Parathyroid adenoma (tissue), 2 donors: ENCODE data around the gene HORMAD2.

Source experiments
- H2AFZ ChIP-seq: fragments of 300-600 bp; sonication (generic); one replicate; pipeline ENCODE4 v1.7.0; 2017; ENCODE audit warnings: antibody characterized with exemption, mild to moderate bottlenecking
- H3K27ac ChIP-seq: fragments of 300-600 bp; sonication (generic); one replicate; pipeline ENCODE4 v1.7.0; 2017
- H3K27me3 ChIP-seq: fragments of 300-600 bp; sonication (generic); one replicate; pipeline ENCODE4 v1.7.0; 2017; ENCODE audit warnings: low read length; ENCODE audit not compliant: control insufficient read depth, insufficient read depth
- H3K36me3 ChIP-seq: fragments of 300-600 bp; sonication (generic); one replicate; pipeline ENCODE4 v1.7.0; 2017; ENCODE audit warnings: low read length; ENCODE audit not compliant: control insufficient read depth, insufficient read depth
- H3K4me1 ChIP-seq: fragments of 300-600 bp; sonication (generic); one replicate; pipeline ENCODE4 v1.7.0; 2017; ENCODE audit warnings: control low read depth
- H3K4me2 ChIP-seq: fragments of 300-600 bp; sonication (generic); one replicate; pipeline ENCODE4 v1.7.0; 2017; ENCODE audit warnings: low read length
- H3K4me3 ChIP-seq: fragments of 300-600 bp; sonication (generic); one replicate; pipeline ENCODE4 v1.7.0; 2017; ENCODE audit warnings: low read depth, low read length
- H3K79me2 ChIP-seq: fragments of 300-600 bp; sonication (generic); one replicate; pipeline ENCODE4 v1.7.0; 2017; ENCODE audit warnings: control low read depth
- H3K9ac ChIP-seq: fragments of 300-600 bp; sonication (generic); one replicate; pipeline ENCODE4 v1.7.0; 2017; ENCODE audit warnings: mild to moderate bottlenecking
- H3K9me3 ChIP-seq: fragments of 300-600 bp; sonication (generic); one replicate; pipeline ENCODE4 v1.7.0; 2017; ENCODE audit warnings: low read length; ENCODE audit not compliant: control insufficient read depth
- TF ChIP-seq, protein P1 (sequence below): fragments of 300-600 bp; sonication (generic); IDR thresholded peaks from one replicate; pipeline ENCODE4 v1.7.0; 2017; ENCODE audit warnings: antibody characterized with exemption, mild to moderate bottlenecking
- donor health status: primary hyperparathyroidism.

Gene HORMAD2

DNA sequence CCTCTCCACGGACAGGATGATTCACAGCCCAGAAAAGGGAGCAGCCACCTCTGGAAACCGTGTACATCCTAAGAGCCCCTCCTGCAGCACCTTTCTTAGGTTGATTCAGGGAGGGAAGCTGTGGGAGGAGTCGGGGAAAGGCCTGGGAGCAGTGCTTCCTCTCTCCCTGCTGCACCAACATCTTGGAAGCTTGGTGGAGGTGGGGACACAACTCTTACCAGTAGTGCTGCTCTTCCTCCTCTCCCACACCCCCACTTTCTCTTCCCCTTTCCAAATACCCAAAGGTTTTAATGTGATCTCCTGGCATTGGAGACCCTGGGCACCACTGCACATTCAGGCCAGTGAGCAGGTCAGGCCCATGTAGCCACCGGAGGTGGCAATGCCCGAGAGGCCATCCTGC lies 46.4 kb upstream of the HORMAD2 start:
- no peak overlapping the region for H3K9ac ChIP-seq
- TF ChIP-seq, protein P1, sequence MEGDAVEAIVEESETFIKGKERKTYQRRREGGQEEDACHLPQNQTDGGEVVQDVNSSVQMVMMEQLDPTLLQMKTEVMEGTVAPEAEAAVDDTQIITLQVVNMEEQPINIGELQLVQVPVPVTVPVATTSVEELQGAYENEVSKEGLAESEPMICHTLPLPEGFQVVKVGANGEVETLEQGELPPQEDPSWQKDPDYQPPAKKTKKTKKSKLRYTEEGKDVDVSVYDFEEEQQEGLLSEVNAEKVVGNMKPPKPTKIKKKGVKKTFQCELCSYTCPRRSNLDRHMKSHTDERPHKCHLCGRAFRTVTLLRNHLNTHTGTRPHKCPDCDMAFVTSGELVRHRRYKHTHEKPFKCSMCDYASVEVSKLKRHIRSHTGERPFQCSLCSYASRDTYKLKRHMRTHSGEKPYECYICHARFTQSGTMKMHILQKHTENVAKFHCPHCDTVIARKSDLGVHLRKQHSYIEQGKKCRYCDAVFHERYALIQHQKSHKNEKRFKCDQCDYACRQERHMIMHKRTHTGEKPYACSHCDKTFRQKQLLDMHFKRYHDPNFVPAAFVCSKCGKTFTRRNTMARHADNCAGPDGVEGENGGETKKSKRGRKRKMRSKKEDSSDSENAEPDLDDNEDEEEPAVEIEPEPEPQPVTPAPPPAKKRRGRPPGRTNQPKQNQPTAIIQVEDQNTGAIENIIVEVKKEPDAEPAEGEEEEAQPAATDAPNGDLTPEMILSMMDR, result no peak
- H3K4me1 ChIP-seq, result no peaks in the 10 kb centered on the region
- no peaks in the 10 kb centered on the region for H3K79me2 ChIP-seq
- no peaks in the 10 kb centered on the region for H3K36me3 ChIP-seq
- H3K27ac ChIP-seq, result no peak overlapping the region
- H3K27me3 ChIP-seq, result no peaks in the 10 kb centered on the region
- H3K4me2 ChIP-seq, result no peak overlapping the region
- H3K9me3 ChIP-seq, result no peaks in the 10 kb centered on the region
- H2AFZ ChIP-seq, result no peak overlapping the region
- H3K4me3 ChIP-seq, result no peak overlapping the region

DNA sequence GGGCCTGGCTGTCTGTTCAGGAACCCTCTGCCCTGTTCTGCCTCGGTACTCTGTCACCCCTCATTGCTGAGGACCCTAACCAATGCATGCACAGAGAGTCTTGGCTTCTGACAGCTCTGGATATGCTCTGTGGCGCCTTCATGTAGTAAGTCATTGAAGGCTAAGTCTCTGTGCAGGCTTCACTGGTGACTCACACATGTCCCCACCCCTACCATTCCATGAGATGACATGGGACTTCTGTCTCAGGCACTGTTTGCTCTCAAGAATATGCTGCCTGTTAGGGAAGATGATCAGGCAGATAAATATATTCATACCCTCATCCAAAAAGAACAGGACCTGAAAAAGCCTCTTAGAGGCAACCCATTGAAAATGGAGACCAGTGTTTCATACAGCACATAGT lies 43.6 kb upstream of the HORMAD2 start:
- no peak overlapping the region for H3K4me3 ChIP-seq
- no peak overlapping the region for H3K9ac ChIP-seq
- H3K4me2 ChIP-seq, result no peak overlapping the region
- no peaks in the 10 kb centered on the region for H3K79me2 ChIP-seq
- no peak overlapping the region for H3K27ac ChIP-seq
- no peaks in the 10 kb centered on the region for H3K36me3 ChIP-seq
- H2AFZ ChIP-seq, result no peak overlapping the region
- no peaks in the 10 kb centered on the region for H3K9me3 ChIP-seq
- TF ChIP-seq, protein P1, result no peak
- no peaks in the 10 kb centered on the region for H3K4me1 ChIP-seq
- H3K27me3 ChIP-seq, result no peaks in the 10 kb centered on the region

DNA sequence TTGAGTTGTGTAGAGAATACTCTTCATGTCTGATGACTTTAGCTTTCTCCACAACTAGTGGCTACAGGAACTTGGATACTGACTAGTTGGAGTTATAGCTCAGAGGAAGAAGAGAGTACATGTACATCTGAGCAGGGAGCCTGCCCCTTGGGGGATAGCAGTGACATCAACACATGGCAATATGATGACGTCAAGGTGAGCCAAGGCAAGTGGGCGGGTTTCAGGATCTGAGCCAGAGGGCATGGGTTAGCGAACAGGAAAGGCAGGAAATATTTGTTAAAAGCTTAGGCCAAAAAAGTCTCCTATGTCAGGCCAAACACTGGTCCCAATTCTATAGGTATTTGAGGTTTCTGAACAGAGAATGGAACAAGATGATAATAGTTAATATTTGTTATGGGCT lies 42.0 kb upstream of the HORMAD2 start:
- no peak overlapping the region for H3K4me2 ChIP-seq
- no peaks in the 10 kb centered on the region for H3K4me1 ChIP-seq
- no peaks in the 10 kb centered on the region for H3K9me3 ChIP-seq
- no peaks in the 10 kb centered on the region for H3K36me3 ChIP-seq
- no peak overlapping the region for H3K4me3 ChIP-seq
- no peak overlapping the region for H3K27ac ChIP-seq
- no peak overlapping the region for H2AFZ ChIP-seq
- no peaks in the 10 kb centered on the region for H3K79me2 ChIP-seq
- no peak overlapping the region for H3K9ac ChIP-seq
- TF ChIP-seq, protein P1, result no peak
- no peaks in the 10 kb centered on the region for H3K27me3 ChIP-seq

DNA sequence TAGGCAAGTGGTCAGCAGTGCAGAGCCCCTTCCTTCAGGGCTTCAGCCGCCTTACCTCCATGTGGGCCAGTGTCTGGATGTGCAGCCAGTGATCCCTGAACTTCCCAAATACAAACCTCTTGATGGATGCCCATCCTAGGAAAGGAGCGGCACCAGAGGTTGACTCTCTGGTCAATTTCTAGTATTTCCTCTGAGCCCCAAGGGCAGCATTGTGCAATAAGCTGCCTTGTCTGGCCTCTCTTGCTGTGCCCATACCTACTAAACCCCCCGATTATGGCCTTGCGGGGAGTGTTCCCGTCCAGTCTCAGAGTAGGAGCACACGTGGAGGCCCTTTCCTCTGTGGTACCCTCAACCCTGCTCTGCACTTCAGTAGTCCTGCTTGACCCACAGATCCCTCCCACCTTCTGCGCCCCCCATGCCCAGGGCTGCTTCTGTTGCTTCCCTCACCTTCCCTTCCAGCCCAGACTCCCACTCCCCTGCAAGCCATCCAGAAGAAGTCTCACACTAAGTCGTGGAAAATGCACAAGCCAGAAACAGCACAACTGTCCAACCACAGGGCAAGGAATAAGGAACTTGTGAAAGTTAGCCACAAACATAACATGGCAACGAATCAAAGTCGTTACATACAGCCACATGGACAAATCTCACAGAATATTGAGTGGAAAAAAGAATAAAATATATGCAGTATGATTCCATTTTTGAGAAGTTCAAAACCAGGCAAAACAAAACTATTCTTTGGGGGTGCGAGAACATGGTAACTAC lies 39.6 kb upstream of the HORMAD2 start:
- Histone ChIP-seq H2AFZ (no peak overlapping the region), H3K27me3 (no peaks in the 10 kb centered on the region), H3K4me3 (no peak overlapping the region), H3K9ac (no peak overlapping the region), H3K36me3 (no peaks in the 10 kb centered on the region), H3K4me1 (no peaks in the 10 kb centered on the region), H3K9me3 (no peaks in the 10 kb centered on the region), H3K27ac (no peak overlapping the region), H3K4me2 (no peak overlapping the region), H3K79me2 (no peaks in the 10 kb centered on the region)
- TF ChIP-seq, protein P1, result no peak

DNA sequence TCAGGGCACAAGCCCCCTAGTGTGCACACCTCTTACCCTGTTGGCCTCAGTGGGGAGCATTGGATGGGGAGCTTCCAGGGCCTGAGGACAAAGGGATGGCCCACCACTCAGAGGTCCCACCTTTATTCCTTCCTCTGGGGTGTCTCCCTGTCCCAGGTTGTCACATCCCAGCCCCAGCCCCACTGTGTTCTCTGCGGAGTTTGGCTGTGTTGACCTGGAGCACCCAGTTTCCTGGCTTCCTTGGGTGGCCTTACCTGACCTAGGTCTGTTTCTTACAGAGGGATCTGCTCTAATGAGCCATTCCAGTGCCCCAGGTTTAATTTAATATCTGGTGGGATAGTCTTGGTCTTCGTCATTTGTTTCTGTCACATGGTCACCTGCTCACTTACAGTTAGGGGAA lies 38.8 kb upstream of the HORMAD2 start:
- no peak overlapping the region for H3K4me2 ChIP-seq
- no peaks in the 10 kb centered on the region for H3K4me1 ChIP-seq
- no peaks in the 10 kb centered on the region for H3K9me3 ChIP-seq
- H3K36me3 ChIP-seq, result no peaks in the 10 kb centered on the region
- no peak overlapping the region for H2AFZ ChIP-seq
- TF ChIP-seq, protein P1, result no peak
- no peaks in the 10 kb centered on the region for H3K27me3 ChIP-seq
- no peak overlapping the region for H3K9ac ChIP-seq
- no peak overlapping the region for H3K4me3 ChIP-seq
- no peaks in the 10 kb centered on the region for H3K79me2 ChIP-seq
- no peak overlapping the region for H3K27ac ChIP-seq
